Measurements from ENCODE around the gene CADM1.

GRCh38 chr11:115181538-115181937, 322.7 kb downstream of the CADM1 start:
- TF ChIP-seq POLR2A (IDR thresholded peaks at IDR 0.05), result no peak
- TF ChIP-seq CTCF (IDR thresholded peaks at IDR 0.05), result no peak
